Vagina (tissue), 2 donors: ENCODE measurements around the gene RUNDC1.

Experiments
- POLR2A ChIP-seq, 2 donors: fragments of 450-650 bp; IDR thresholded peaks; one replicate each; pipeline ENCODE4 v1.6.1; 2017; ENCODE audit warnings: antibody characterized with exemption in 2 of 2, mild to moderate bottlenecking in 2 of 2, moderate library complexity in 2 of 2
- TF ChIP-seq, protein P1 (sequence below), 3 experiments: fragments of 450-650 bp in 2 of 3; fragments of 200-600 bp in 1 of 3; sonication (generic) in 1 of 3; IDR thresholded peaks; one replicate each; pipeline ENCODE4 v1.5.1; 2017 to 2019; ENCODE audit warnings: antibody characterized with exemption in 3 of 3, mild to moderate bottlenecking in 2 of 3, moderate library complexity in 2 of 3

DNA sequence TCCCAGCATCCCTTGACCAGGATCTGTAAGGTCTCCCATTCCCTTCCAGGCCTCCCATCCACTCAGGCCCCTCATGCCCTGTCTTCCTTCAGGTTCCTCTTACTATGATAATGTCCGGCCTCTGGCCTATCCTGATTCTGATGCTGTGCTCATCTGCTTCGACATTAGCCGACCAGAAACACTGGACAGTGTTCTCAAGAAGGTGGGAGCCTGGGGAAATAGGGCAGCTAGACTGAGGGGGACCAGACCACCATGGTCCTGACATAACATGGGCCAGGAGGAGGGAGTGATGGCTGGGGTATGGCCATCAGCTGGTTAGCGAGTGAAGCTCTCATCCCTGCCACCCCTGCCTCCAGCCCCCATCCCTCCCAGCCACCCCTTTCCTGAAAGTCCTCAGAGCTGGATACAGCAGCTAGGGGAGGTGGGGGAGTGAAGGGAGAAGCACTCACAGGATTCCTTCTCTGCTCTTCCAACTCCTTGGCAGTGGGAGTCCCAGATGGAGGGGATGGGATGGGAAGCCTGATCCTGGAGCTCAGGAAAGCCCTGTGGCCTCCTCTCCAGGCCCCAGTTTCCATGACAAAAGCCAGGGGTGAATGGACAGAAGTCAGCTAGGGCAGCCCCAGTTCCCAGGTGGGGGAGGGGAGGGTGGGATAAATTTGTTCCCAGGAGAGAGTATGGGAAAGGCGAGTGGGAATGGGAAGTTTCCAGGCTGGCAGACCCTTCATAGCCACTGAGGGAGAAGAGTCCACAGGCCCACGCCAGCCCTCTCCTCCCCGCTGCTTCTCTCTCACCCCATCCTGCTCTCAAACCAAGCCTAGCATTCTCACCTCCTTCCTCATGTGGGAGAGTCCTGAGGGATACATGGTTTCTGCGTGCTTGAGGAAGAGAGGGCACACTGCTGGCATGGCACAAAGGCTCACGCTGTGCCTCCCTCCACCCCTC is 47.0 kb downstream of the RUNDC1 start:
- no peak for TF ChIP-seq POLR2A (IDR thresholded peaks at IDR 0.05)
- TF ChIP-seq, protein P1, sequence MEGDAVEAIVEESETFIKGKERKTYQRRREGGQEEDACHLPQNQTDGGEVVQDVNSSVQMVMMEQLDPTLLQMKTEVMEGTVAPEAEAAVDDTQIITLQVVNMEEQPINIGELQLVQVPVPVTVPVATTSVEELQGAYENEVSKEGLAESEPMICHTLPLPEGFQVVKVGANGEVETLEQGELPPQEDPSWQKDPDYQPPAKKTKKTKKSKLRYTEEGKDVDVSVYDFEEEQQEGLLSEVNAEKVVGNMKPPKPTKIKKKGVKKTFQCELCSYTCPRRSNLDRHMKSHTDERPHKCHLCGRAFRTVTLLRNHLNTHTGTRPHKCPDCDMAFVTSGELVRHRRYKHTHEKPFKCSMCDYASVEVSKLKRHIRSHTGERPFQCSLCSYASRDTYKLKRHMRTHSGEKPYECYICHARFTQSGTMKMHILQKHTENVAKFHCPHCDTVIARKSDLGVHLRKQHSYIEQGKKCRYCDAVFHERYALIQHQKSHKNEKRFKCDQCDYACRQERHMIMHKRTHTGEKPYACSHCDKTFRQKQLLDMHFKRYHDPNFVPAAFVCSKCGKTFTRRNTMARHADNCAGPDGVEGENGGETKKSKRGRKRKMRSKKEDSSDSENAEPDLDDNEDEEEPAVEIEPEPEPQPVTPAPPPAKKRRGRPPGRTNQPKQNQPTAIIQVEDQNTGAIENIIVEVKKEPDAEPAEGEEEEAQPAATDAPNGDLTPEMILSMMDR (IDR thresholded peaks at IDR 0.05), result no peak
